Breast epithelium (tissue), 4 donors: ENCODE data around the gene PDK1. TPM values are rescaled to one million over a fixed set of nuclear protein-coding genes. Genes with fewer than 3 reads are reported as not detected.
"Not testable (repeated sequence)": the region's sequence is repeated elsewhere in the genome, so short reads cannot be mapped to it uniquely, and the experiment has no call there.

Source experiments
- DNase-seq, 2 donors: peaks; one replicate each; pipeline ENCODE4 v3.0.0-alpha.2; 2019; ENCODE audit warnings: low spot score in 2 of 2
- H3K27ac ChIP-seq, 2 donors: fragments of 200-600 bp; sonication (generic) in 1 of 2; one replicate each; pipeline ENCODE4 v1.5.1; 2016 to 2019; ENCODE audit warnings: mild to moderate bottlenecking in 1 of 2
- H3K27me3 ChIP-seq, 2 donors: fragments of 200-600 bp; sonication (generic) in 1 of 2; one replicate each; pipeline versions ENCODE4 v1.5.1 to v1.6.0; 2017 to 2019; ENCODE audit warnings: control low read depth in 1 of 2, mild to moderate bottlenecking in 1 of 2
- H3K36me3 ChIP-seq: fragments of 200-600 bp; one replicate; pipeline ENCODE4 v1.5.1; 2019
- H3K4me1 ChIP-seq, 2 donors: fragments of 200-600 bp; sonication (generic); one replicate each; pipeline ENCODE4 v1.5.1; 2016 to 2019; ENCODE audit warnings: control low read depth in 1 of 2
- H3K4me3 ChIP-seq, 3 donors: fragments of 200-600 bp; sonication (generic); 1 replicate in 2 of 3; 2 replicates in 1 of 3; pipeline ENCODE4 v1.5.1; 2016 to 2019; ENCODE audit warnings: mild to moderate bottlenecking in 3 of 3, moderate library complexity in 2 of 3
- H3K9me3 ChIP-seq, 2 donors: fragments of 200-600 bp; sonication (generic) in 1 of 2; one replicate each; pipeline ENCODE4 v1.5.1; 2016 to 2019; ENCODE audit warnings: control low read depth in 1 of 2
- CTCF ChIP-seq, 3 donors: fragments of 450-650 bp; IDR thresholded peaks; one replicate each; pipeline ENCODE4 v1.5.1; 2016 to 2017; ENCODE audit warnings: antibody characterized with exemption in 3 of 3, mild to moderate bottlenecking in 3 of 3, moderate library complexity in 3 of 3
- POLR2A ChIP-seq: fragments of 450-650 bp; IDR thresholded peaks from one replicate; pipeline ENCODE4 v1.6.1; 2016; ENCODE audit warnings: antibody characterized with exemption, mild to moderate bottlenecking, moderate library complexity
- POLR2AphosphoS5 ChIP-seq, 3 donors: sonication (generic); formaldehyde crosslinking; IDR thresholded peaks; one replicate each; pipeline ENCODE4 v1.6.1; 2017; ENCODE audit warnings: antibody characterized with exemption in 3 of 3
- intact Hi-C: fragments of 100-400 bp; cut with DNase I; formaldehyde crosslinking; loops from one replicate; pipeline ENCODE4 v1.15.1; 2023; ENCODE audit warnings: low total_unique reads
- total RNA-seq, 3 donors: library from RNA; depleted of rRNA; stranded (reverse); fragments of >200 nt; gene quantifications; one replicate each; pipeline ENCODE4 v1.1.0, GENCODE V29; 2016

The PDK1 gene
- total RNA-seq, 3 donors from 2014 or later: 19.0 to 20.0 (median 19.0) TPM

- Histone ChIP-seq H3K4me1 (no peaks in the 10 kb centered on the region), H3K27me3 (no peaks in the 10 kb centered on the region), H3K4me3 (no peak overlapping the region), H3K9me3 (no peaks in the 10 kb centered on the region), H3K36me3 (no peaks in the 10 kb centered on the region), H3K27ac (no peak overlapping the region)
- no peak for DNase-seq
- intact Hi-C loops: no loop called here
- TF ChIP-seq POLR2AphosphoS5 (IDR thresholded peaks at IDR 0.05) (no peak), CTCF (IDR thresholded peaks at IDR 0.05) (no peak), POLR2A (no peak)
Observed at GRCh38 chr2:172586245-172586891, 30.5 kb downstream of the PDK1 start.

GRCh38 chr2:172587231-172587630 is 31.3 kb downstream of the PDK1 start:
- DNase-seq, H3K27me3 ChIP-seq, H3K4me3 ChIP-seq, H3K36me3 ChIP-seq, H3K4me1 ChIP-seq, H3K9me3 ChIP-seq, intact Hi-C loops, H3K27ac ChIP-seq: not testable (repeated sequence)

- no peaks in the 10 kb centered on the region for H3K4me1 ChIP-seq
- no peaks in the 10 kb centered on the region for H3K36me3 ChIP-seq
- no peak for TF ChIP-seq CTCF (IDR thresholded peaks at IDR 0.05)
- no peak for TF ChIP-seq POLR2AphosphoS5 (IDR thresholded peaks at IDR 0.05)
- TF ChIP-seq POLR2A: no peak
- no peaks in the 10 kb centered on the region for H3K27me3 ChIP-seq
- no peaks in the 10 kb centered on the region for H3K9me3 ChIP-seq
- no peak for DNase-seq
- intact Hi-C loops: no loop called here
- H3K27ac ChIP-seq: no peak overlapping the region
- no peak overlapping the region for H3K4me3 ChIP-seq
Observed at GRCh38 chr2:172588931-172589330, 33.0 kb downstream of the PDK1 start.

- not testable (repeated sequence) for DNase-seq, H3K4me3 ChIP-seq, H3K4me1 ChIP-seq, H3K27ac ChIP-seq, H3K9me3 ChIP-seq, H3K27me3 ChIP-seq, H3K36me3 ChIP-seq
- intact Hi-C loops: loop anchor here (10.0 kb wide), 1 partner anchor 1513 kb away; no protein-coding TSS in a partner anchor
Observed at GRCh38 chr2:172591386-172591785, 35.5 kb downstream of the PDK1 start.

GRCh38 chr2:172592190-172592589 is 36.3 kb downstream of the PDK1 start:
- H3K27me3 ChIP-seq, H3K36me3 ChIP-seq, H3K9me3 ChIP-seq, H3K4me1 ChIP-seq, H3K27ac ChIP-seq, DNase-seq, H3K4me3 ChIP-seq: not testable (repeated sequence)
- intact Hi-C loops: loop anchor here (10.0 kb wide), 1 partner anchor 1513 kb away; no protein-coding TSS in a partner anchor

GRCh38 chr2:172596776-172597175 is 40.9 kb downstream of the PDK1 start:
- no peak overlapping the region for H3K4me3 ChIP-seq
- H3K4me1 ChIP-seq: no peaks in the 10 kb centered on the region
- no peaks in the 10 kb centered on the region for H3K27me3 ChIP-seq
- H3K27ac ChIP-seq: no peak overlapping the region
- DNase-seq: no peak
- TF ChIP-seq CTCF (IDR thresholded peaks at IDR 0.05) (no peak), POLR2A (no peak), POLR2AphosphoS5 (IDR thresholded peaks at IDR 0.05) (no peak)
- intact Hi-C loops: loop anchor here (10.0 kb wide), 1 partner anchor 1508 kb away; no protein-coding TSS in a partner anchor
- no peaks in the 10 kb centered on the region for H3K9me3 ChIP-seq
- no peaks in the 10 kb centered on the region for H3K36me3 ChIP-seq
